Activated CD4-positive, alpha-beta memory T cell treated with anti-CD3 and anti-CD28 coated beads for 36 hours (primary cell): ENCODE data around the gene CRYBG2. TPM values are rescaled to one million over a fixed set of nuclear protein-coding genes. Genes with fewer than 3 reads are reported as not detected.
"Not testable (repeated sequence)": the region's sequence is repeated elsewhere in the genome, so short reads cannot be mapped to it uniquely, and the experiment has no call there.

Source experiments
- CTCF ChIA-PET: fragments of 350-600 bp; sonication (Branson Sonifier 250); formaldehyde crosslinking; loops from one replicate; lab custom pipeline; 2021; ENCODE audit warnings: antibody characterized with exemption, inconsistent platforms; lab: Charles Lee
- POLR2A ChIA-PET: fragments of 350-600 bp; sonication (Branson Sonifier 250); formaldehyde crosslinking; loops from one replicate; lab custom pipeline; 2021; ENCODE audit warnings: antibody characterized with exemption; lab: Charles Lee
- DNase-seq: peaks from one replicate; pipeline ENCODE4 v3.0.0-alpha.2; 2020
- H3K27ac Mint-ChIP-seq: one replicate; pipeline ENCODE4 v1.8.0; 2021; ENCODE audit warnings: mixed read lengths
- H3K27me3 Mint-ChIP-seq: one replicate; pipeline ENCODE4 v1.8.0; 2021; ENCODE audit warnings: mixed read lengths
- H3K36me3 Mint-ChIP-seq: one replicate; pipeline ENCODE4 v1.8.0; 2021; ENCODE audit warnings: mixed read lengths
- H3K4me1 Mint-ChIP-seq: one replicate; pipeline ENCODE4 v1.8.0; 2021; ENCODE audit warnings: low read depth, mixed read lengths
- H3K4me3 Mint-ChIP-seq: one replicate; pipeline ENCODE4 v1.8.0; 2021; ENCODE audit warnings: mild to moderate bottlenecking, mixed read lengths
- H3K9me3 Mint-ChIP-seq: one replicate; pipeline ENCODE4 v1.8.0; 2021; ENCODE audit warnings: mixed read lengths
- intact Hi-C: fragments of 100-400 bp; cut with micrococcal nuclease; formaldehyde crosslinking; loops from one replicate; pipeline ENCODE4 v1.15.1; 2023
- total RNA-seq, 2 experiments: library from RNA; stranded (reverse); gene quantifications; one replicate each; pipeline ENCODE4 v1.2.3, GENCODE V29; 2021

CRYBG2 gene
- total RNA-seq, 2 experiments from 2014 or later: 1.3 to 1.6 TPM

- POLR2A ChIA-PET: interaction anchor here (0.9 to 7.0 kb wide), 6 partner anchors 8 to 42 kb away, joined by 3 to 100 read pairs (median 25); partner anchors contain the start of genes SH3BGRL3 and UBXN11
- intact Hi-C loops: loop anchor here (10.0 kb wide), 1 partner anchor 227 kb away; no protein-coding TSS in a partner anchor
- H3K27ac Mint-ChIP-seq: peak within 1 kb of the TSS; percentile 91
- H3K9me3 Mint-ChIP-seq: no peaks in the 10 kb centered on the region
- no peaks in the 10 kb centered on the region for H3K27me3 Mint-ChIP-seq
- H3K4me3 Mint-ChIP-seq: peak within 1 kb of the TSS; percentile 91
- CTCF ChIA-PET: interaction anchor here (1.4 to 23.7 kb wide), 8 partner anchors 10 to 173 kb away, joined by 4 to 886 read pairs (median 13); partner anchors contain the start of genes C1orf232, CEP85, SH3BGRL3 and UBXN11
- peak; percentile 82 for DNase-seq
- peaks cover 23% of the 10 kb centered on the region for H3K36me3 Mint-ChIP-seq
- H3K4me1 Mint-ChIP-seq: peaks cover 63% of the 10 kb centered on the region
These were observed 36.2 kb downstream of the CRYBG2 start, which contains the start of gene CD52 for GRCh38 chr1:26317612-26318337. CD52 (plus strand) TSS chr1:26317958; CDS start chr1:26318018, 60 bp downstream.

- H3K36me3 Mint-ChIP-seq: peaks cover 20% of the 10 kb centered on the region
- DNase-seq: no peak
- H3K27me3 Mint-ChIP-seq: no peaks in the 10 kb centered on the region
- peaks cover 61% of the 10 kb centered on the region for H3K4me1 Mint-ChIP-seq
- peak overlapping the region; percentile 91 for H3K4me3 Mint-ChIP-seq
- intact Hi-C loops: loop anchor here (10.0 kb wide), 1 partner anchor 228 kb away; no protein-coding TSS in a partner anchor
- ChIA-PET CTCF (interaction anchor here (1.4 to 23.7 kb wide), 7 partner anchors 10 to 172 kb away, joined by 4 to 886 read pairs (median 12); partner anchors contain the start of genes CEP85, SH3BGRL3, UBXN11 and ZNF593), POLR2A (interaction anchor here (0.7 to 7.0 kb wide), 4 partner anchors 10 to 41 kb away, joined by 3 to 100 read pairs (median 42); partner anchors contain the start of genes SH3BGRL3 and UBXN11)
- H3K9me3 Mint-ChIP-seq: no peaks in the 10 kb centered on the region
- peak overlapping the region; percentile 91 for H3K27ac Mint-ChIP-seq
These were observed 36.8 kb downstream of the CRYBG2 start for GRCh38 chr1:26317146-26317545.

- Mint-ChIP-seq H3K27ac (peak overlapping the region; percentile 75), H3K9me3 (no peaks in the 10 kb centered on the region), H3K4me3 (no peak overlapping the region), H3K4me1 (peaks cover 55% of the 10 kb centered on the region), H3K27me3 (no peaks in the 10 kb centered on the region), H3K36me3 (peaks cover 15% of the 10 kb centered on the region)
- intact Hi-C loops: loop anchor here (10.0 kb wide), 1 partner anchor 229 kb away; no protein-coding TSS in a partner anchor
- no peak for DNase-seq
- ChIA-PET CTCF (interaction anchor here (1.4 to 23.7 kb wide), 5 partner anchors 9 to 146 kb away, joined by 4 to 886 read pairs (median 12); partner anchors contain the start of genes CEP85, SH3BGRL3, UBXN11 and ZNF593), POLR2A (interaction anchor here (0.7 to 7.0 kb wide), 5 partner anchors 9 to 38 kb away, joined by 3 to 100 read pairs (median 4); partner anchors contain the start of genes SH3BGRL3 and UBXN11)
These were observed 37.8 kb downstream of the CRYBG2 start for GRCh38 chr1:26315874-26316850.

GRCh38 chr1:26314501-26314900, 39.4 kb downstream of the CRYBG2 start:
- CTCF ChIA-PET: interaction anchor here (1.4 to 23.7 kb wide), 2 partner anchors 35 to 80 kb away, joined by 6 to 886 read pairs; partner anchors contain the start of genes CEP85 and SH3BGRL3
- intact Hi-C loops: loop anchor here (10.0 kb wide), 1 partner anchor 230 kb away; no protein-coding TSS in a partner anchor
- no peaks in the 10 kb centered on the region for H3K9me3 Mint-ChIP-seq
- peaks cover 43% of the 10 kb centered on the region for H3K4me1 Mint-ChIP-seq
- H3K4me3 Mint-ChIP-seq: no peak overlapping the region
- POLR2A ChIA-PET: interaction anchor here (1.2 to 7.0 kb wide), 4 partner anchors 8 to 39 kb away, joined by 3 to 100 read pairs (median 4); partner anchors contain the start of gene UBXN11
- H3K36me3 Mint-ChIP-seq: peaks cover 6% of the 10 kb centered on the region
- no peak overlapping the region for H3K27ac Mint-ChIP-seq
- no peak for DNase-seq
- no peaks in the 10 kb centered on the region for H3K27me3 Mint-ChIP-seq

DNA sequence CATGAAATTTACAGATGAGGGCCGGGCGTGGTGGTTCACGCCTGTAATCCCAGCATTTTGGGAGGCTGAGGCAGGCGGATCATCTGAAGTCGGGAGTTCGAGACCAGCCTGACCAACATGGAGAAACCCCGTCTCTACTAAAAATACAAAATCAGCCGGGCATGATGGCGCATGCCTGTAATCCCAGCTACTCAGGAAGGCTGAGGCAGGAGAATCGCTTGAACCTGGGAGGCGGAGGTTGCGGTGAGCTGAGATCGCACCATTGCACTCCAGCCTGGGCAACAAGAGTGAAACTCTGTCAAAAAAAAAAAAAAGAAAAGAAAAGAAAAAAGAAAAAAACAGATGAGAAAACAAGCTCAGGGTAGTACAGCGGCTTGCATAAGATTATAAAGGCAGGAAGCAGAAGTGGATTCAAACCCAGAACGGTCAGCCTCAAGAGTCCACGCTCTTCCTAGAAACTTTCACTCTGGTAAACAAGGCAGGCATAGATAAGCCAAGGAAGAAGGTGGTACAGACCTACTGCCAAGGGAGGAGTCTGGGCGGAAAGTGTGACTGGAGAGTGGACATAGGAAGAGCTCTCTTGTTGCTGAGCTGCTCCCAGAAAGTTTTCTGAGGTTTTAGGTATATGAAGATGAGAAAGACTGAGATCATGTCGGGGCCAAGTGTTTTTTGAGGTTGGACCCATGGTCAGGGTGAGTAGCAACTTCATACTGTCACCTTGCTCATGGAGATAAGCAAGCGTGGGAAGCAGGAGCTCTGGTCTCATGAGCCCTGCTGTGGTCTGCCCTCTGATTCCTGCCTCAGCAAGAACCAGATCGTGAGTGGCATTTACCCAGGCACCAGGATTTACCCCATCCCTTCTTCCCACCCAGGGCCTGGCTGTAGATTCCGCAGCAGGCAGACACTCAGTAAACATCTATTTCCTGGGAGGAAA, 45.7 kb downstream of the CRYBG2 start:
- CTCF ChIA-PET: interaction anchor here (1.2 to 23.7 kb wide), 4 partner anchors 11 to 92 kb away, joined by 3 to 886 read pairs (median 42); partner anchors contain the start of genes CD52 and SH3BGRL3
- Mint-ChIP-seq H3K4me1 (peaks cover 33% of the 10 kb centered on the region), H3K4me3 (peak overlapping the region; percentile 95), H3K27ac (peak overlapping the region; percentile 92)
- H3K27me3 Mint-ChIP-seq, H3K36me3 Mint-ChIP-seq, H3K9me3 Mint-ChIP-seq: not testable (repeated sequence)
- POLR2A ChIA-PET: interaction anchor here (0.6 to 4.7 kb wide), 7 partner anchors 10 to 271 kb away, joined by 3 to 58 read pairs (median 17); partner anchors contain the start of genes CD52 and CEP85
- DNase-seq: peak; percentile 77
- intact Hi-C loops: loop anchor here (1.0 to 5.0 kb wide), 3 partner anchors 11 to 164 kb away; partner anchors contain the start of gene HMGN2

DNA sequence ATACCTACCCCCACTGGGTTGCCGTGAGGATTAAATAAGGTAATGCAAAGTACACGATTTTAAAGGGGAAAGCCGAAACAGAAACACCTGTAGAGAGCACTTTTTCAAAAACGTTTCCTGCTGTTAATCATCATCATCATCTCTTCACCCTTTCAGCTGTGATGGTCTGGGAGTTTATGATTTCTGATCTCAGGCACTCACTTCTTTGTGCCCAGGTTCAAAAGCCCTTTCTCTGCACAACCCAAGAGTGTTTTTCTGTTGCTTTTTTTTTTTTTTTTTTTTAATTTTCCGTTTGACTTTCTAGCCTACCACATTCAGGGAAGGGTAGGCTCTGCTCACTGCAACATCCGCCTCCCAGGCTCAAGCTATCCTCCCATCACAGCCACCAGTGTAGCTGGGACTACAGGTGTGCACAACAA, 46.6 kb downstream of the CRYBG2 start:
- Mint-ChIP-seq H3K4me1 (peaks cover 32% of the 10 kb centered on the region), H3K27me3 (no peaks in the 10 kb centered on the region), H3K27ac (peak overlapping the region; percentile 92), H3K4me3 (peak overlapping the region; percentile 95), H3K36me3 (no peaks in the 10 kb centered on the region), H3K9me3 (no peaks in the 10 kb centered on the region)
- intact Hi-C loops: loop anchor here (5.0 kb wide), 1 partner anchor 165 kb away; the partner anchor contains the start of gene HMGN2
- peak; percentile 58 for DNase-seq
- ChIA-PET POLR2A (interaction anchor here (0.6 to 4.7 kb wide), 12 partner anchors 8 to 1342 kb away, joined by 3 to 58 read pairs (median 4); partner anchors contain the start of genes CD52, DHDDS, PDIK1L and SH3BGRL3), CTCF (interaction anchor here (0.6 to 23.7 kb wide), 4 partner anchors 12 to 184 kb away, joined by 3 to 886 read pairs (median 40); partner anchors contain the start of genes CD52, SH3BGRL3 and ZNF593)

DNA sequence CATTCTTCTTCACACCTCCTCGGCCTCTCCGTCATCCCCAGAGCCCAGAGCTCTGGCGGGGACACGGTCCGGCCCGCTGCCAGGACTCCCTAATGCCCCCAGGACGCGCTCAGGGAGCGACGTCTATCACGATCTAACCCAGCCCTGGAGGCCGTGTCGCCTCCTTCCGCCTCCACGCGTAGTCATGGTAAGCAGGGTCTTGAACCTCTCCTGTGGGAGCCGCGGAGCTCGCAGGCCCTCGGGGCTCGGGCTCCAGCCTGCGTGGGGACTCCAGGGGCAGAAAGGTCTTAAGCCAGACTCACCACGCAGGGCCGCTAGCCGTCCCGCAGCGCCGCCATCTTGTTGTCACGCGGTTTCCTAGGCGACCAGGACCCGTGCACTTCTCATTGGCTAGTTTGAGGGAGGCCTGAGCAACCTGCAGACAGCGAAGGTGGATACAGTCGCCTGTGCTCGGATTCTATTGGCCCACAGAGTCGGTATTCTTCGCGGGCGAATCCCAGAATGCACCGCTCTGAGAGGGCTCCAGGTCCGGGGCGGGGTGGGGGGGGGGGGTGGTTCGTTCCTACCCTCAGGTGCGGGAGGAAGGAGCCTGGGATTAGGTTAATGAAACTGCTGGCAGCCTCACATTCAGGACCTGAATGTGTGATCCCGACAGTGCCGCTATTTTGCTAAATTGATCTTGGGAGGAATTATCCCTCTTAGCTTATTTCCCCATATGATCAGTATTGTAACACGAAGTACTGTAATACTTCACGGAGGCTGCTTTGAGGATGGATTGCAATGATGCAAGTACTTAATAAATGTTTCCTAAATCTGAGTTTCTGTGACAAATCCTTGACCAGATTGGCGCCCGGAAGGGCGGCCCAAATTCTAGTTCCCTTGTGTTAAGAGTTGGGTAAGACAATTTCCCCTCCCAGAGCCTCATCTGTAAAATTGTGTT, 47.4 kb downstream of the CRYBG2 start, which contains the start of gene UBXN11:
Gene UBXN11 (minus strand): TSS at position 347 of the 940 bp plus-strand sequence. CDS start 3,753 bp downstream, outside the sequence.
- peak within 1 kb of the TSS; percentile 95 for H3K4me3 Mint-ChIP-seq
- no peaks in the 10 kb centered on the region for H3K27me3 Mint-ChIP-seq
- CTCF ChIA-PET: interaction anchor here (1.1 to 23.7 kb wide), 4 partner anchors 12 to 137 kb away, joined by 3 to 886 read pairs (median 41); partner anchors contain the start of genes CD52, SH3BGRL3 and ZNF593
- intact Hi-C loops: loop anchor here (5.0 kb wide), 1 partner anchor 166 kb away; the partner anchor contains the start of gene HMGN2
- H3K9me3 Mint-ChIP-seq: no peaks in the 10 kb centered on the region
- no peaks in the 10 kb centered on the region for H3K36me3 Mint-ChIP-seq
- POLR2A ChIA-PET: interaction anchor here (0.6 to 4.7 kb wide), 11 partner anchors 9 to 1343 kb away, joined by 3 to 58 read pairs (median 4); partner anchors contain the start of genes CD52, DHDDS, PDIK1L and SH3BGRL3
- H3K4me1 Mint-ChIP-seq: peaks cover 32% of the 10 kb centered on the region
- peak within 1 kb of the TSS; percentile 92 for H3K27ac Mint-ChIP-seq
- peak; percentile 97 for DNase-seq

DNA sequence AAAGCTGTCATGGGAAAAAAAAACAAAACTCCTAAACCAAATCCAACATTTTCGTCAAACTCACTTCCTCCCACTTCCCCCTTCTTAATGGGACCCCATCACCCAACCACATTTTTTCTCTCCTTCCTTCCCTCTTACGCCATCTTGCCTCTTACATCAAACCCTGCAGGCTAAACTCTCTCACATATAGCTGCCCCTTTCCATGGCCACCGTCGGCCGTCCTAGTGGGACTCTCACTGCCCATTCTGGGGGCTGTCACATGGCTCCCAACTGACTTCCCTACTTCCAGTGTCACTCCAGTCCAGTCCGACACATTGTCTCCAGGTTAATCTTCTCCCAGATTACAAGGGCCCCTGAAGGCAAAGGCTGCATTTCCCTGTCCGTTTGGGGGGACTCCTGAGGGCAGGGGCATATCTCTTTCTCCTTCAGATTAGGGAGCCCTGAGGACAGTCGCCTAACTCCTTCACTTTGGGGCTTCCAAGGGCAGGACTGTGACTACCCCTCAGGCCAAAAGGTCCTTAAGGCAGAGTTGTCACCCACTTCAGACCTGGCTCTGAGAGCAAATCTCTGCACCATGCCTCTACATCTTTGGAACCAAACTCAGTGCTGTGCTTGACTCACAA, 48.2 kb downstream of the CRYBG2 start:
- Mint-ChIP-seq H3K4me1 (peaks cover 34% of the 10 kb centered on the region), H3K27ac (peak overlapping the region; percentile 92), H3K4me3 (peak overlapping the region; percentile 95), H3K36me3 (no peaks in the 10 kb centered on the region), H3K27me3 (no peaks in the 10 kb centered on the region), H3K9me3 (no peaks in the 10 kb centered on the region)
- POLR2A ChIA-PET: interaction anchor here (1.8 to 4.7 kb wide), 4 partner anchors 9 to 17 kb away, joined by 4 to 58 read pairs (median 30); partner anchors contain the start of gene CD52
- DNase-seq: no peak
- intact Hi-C loops: loop anchor here (5.0 kb wide), 1 partner anchor 167 kb away; the partner anchor contains the start of gene HMGN2
- CTCF ChIA-PET: interaction anchor here (1.5 to 23.7 kb wide), 3 partner anchors 13 to 111 kb away, joined by 5 to 886 read pairs (median 77); partner anchors contain the start of genes CD52 and SH3BGRL3
